GM12874 (cell line): ENCODE measurements around the gene MAIP1.

ENCODE experiments used
- TF ChIP-seq, protein P1 (sequence below): IDR thresholded peaks from 2 replicates; pipeline ENCODE4 v1.5.1; 2011; ENCODE audit warnings: low read depth, mild to moderate bottlenecking, control low read depth, low read length, moderate library complexity; ENCODE audit not compliant: insufficient read depth

MAIP1 gene

DNA sequence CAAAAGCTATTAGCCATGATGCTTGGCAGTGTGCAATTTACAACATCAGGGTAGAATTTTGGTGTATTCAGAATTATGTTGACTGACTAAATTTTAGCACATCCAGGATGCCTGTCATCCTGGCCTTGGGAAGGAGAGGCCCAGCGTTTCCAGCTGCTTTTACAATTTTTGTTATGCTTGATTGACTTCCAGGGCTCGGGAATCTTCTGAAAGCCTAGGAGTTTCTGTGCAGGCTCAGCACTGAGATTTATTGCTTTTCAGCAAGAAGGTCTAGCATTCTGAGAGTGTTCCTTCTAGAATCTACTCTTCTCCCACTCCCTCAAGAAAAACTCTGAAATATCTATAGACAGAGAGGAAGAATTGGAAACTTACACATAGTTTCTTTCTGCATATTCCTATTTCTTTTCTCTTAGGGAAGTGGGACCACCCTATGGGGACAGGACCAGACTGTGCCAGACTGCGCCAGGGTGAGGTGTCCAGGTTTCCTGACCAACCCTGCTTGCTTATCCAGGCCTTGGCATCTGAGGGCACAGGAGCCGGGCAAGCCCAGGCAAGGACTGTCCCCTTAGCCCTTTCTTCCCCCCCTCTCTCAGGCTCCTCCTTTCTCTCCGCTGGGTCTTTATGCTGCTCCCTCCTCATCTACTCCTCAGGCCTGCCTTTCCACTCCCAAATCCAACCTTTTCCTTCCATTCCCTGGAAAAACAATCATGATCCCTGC, 26.9 kb downstream of the MAIP1 start:
- TF ChIP-seq, protein P1, sequence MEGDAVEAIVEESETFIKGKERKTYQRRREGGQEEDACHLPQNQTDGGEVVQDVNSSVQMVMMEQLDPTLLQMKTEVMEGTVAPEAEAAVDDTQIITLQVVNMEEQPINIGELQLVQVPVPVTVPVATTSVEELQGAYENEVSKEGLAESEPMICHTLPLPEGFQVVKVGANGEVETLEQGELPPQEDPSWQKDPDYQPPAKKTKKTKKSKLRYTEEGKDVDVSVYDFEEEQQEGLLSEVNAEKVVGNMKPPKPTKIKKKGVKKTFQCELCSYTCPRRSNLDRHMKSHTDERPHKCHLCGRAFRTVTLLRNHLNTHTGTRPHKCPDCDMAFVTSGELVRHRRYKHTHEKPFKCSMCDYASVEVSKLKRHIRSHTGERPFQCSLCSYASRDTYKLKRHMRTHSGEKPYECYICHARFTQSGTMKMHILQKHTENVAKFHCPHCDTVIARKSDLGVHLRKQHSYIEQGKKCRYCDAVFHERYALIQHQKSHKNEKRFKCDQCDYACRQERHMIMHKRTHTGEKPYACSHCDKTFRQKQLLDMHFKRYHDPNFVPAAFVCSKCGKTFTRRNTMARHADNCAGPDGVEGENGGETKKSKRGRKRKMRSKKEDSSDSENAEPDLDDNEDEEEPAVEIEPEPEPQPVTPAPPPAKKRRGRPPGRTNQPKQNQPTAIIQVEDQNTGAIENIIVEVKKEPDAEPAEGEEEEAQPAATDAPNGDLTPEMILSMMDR = no peak

DNA sequence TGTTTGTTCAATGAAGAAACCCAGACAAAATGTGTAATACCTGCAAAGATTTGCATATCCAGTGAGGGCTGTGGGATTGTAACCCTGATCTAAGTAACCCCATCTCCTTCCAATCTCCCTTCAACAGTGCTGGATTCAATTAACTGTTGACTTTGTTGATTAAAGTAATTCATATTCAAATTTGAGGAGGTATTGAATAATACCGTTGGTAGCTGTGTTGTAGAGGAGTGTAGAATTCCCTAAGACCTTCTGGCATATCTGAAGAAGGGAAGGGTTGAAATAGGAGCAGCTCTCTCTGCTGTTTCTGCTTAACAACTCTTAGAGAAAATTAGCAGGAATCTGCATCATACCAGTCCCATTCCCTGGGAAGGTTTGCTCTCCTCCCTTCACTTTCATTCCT, 28.2 kb downstream of the MAIP1 start:
- TF ChIP-seq, protein P1 = no peak

DNA sequence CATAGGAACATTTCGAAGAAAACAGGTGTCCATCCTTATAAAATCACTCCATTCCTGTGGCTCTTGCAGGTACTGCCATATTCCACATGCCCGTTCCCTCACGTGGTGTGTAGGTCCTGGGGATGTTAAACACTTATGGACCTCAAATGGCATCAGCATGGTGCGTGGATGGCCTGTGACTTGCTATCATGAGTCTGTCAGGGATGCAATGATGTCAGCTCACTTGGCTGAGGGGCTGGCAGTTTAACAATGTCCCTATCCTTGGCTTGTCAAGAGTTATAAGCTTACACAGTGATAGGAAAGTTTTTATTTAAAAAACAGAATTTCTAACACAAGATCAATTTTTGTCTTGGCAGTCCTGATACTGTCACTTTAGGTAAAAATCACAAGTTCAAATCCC, 28.8 kb downstream of the MAIP1 start:
- TF ChIP-seq, protein P1 = no peak

DNA sequence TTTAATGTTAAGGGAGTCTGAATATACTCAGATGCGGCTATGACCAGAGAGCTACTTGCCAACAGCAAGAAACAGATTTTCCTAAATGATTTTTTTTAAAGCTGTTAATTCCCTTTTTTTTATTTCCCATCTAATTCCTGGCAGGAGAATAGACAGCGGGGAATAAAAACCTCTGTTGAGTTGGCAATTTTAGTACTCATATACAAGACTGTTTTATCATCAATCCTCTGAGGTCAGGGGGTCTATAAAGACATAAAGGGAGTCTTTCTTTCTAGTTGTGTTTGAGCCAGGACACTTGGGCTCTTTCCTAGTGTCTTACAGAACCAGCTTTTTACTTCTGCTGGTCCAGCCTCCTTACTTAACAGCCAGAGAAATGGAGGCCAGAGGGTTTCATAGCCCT, 29.4 kb downstream of the MAIP1 start:
- TF ChIP-seq, protein P1 = no peak

DNA sequence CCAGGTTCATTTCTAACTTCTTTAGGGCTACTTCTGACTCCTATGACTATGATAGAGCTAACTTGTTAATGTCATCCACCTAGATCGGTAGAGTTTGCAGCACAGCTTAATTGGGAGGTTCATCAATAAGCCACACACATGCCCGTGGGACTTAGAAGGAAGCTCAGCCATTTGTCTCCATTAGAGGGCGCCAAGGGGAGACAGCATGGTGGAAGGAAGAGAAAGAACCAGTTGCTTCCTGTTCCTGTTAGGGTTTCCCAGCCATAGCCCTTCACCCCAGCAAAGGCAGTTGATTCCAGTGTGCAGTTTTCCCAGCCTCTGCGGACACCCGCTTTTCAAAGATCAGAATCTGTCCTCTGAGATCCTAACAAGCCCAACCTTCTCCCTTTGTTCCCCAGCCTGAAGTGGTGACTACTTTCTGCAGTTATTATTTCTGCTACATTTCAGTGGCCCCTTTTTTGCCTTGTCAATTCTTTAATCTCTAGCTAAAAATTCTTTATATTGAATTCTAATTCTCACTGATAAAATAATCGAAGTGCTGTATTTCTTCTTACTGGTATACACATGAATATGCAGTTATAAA, 30.3 kb downstream of the MAIP1 start:
- TF ChIP-seq, protein P1 = peak; percentile 70

DNA sequence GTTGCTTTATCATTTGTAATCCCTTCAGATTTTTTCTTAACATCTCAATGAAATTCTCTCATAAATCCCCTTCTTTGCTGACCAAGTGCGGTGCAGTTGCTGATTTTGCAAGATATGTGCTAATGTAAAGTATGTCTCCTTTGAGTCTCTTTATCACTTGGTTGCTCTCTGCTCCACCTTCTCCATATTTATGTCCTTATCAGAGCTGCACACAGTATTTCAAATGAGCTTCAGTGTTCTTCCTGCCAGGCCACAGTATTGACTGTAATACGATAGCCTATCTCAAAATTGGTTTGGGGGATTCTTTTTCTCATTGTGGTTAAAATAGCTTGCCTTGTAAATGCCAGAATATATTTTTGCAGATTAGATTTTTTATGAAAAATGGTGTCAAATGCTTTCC, 32.2 kb downstream of the MAIP1 start:
- TF ChIP-seq, protein P1 = no peak

DNA sequence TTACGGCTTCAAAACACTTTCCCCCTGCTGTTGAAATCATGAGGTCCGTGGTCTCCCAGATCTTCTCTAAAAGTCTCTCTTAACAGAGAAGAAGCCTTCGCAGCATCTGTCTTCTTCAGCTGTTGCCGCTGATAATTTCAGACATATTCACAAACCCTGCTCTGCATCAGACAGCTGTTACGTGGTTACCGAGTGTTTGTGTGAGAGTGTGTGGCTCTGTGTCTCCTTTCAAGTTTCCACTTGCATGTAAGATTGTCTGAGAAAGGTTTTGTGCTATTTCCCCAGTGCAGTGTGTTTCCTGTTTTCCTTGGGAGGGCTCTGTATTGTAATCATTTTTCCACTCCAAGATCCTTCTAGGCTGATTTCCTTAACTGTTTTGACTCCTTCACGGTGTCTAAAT, 32.8 kb downstream of the MAIP1 start:
- TF ChIP-seq, protein P1 = no peak
